Measurements from ENCODE around the gene HADH. TPM values are rescaled to one million over a fixed set of nuclear protein-coding genes. Genes with fewer than 3 reads are reported as not detected.
A peak's percentile ranks its signal among the peaks of the same experiment; 100 is the strongest.

The HADH gene
- total RNA-seq, 1 donor from 2014 or later: 30.9 TPM

DNA sequence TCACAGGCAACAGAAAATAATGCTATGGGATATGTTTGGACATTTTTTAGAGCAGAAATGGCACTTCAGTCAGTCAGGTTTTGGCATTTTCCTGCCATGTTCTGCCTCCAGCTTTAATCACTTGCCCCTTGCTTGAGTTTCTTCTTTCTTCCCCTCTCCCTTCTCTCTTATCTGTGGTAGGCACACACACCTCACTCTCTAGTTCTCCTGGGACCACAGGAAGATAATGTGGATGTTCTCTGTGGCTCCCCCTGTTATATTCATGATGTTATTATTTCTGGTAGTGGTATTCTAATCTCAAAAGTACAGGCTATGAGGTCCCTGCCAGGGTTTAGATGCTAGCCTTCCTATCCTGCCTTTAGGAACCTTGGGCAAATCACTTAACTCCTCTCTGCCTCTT, 5.2 kb downstream of the HADH start:
- no peak for TF ChIP-seq POLR2A (IDR thresholded peaks at IDR 0.05)
- TF ChIP-seq, protein P1, sequence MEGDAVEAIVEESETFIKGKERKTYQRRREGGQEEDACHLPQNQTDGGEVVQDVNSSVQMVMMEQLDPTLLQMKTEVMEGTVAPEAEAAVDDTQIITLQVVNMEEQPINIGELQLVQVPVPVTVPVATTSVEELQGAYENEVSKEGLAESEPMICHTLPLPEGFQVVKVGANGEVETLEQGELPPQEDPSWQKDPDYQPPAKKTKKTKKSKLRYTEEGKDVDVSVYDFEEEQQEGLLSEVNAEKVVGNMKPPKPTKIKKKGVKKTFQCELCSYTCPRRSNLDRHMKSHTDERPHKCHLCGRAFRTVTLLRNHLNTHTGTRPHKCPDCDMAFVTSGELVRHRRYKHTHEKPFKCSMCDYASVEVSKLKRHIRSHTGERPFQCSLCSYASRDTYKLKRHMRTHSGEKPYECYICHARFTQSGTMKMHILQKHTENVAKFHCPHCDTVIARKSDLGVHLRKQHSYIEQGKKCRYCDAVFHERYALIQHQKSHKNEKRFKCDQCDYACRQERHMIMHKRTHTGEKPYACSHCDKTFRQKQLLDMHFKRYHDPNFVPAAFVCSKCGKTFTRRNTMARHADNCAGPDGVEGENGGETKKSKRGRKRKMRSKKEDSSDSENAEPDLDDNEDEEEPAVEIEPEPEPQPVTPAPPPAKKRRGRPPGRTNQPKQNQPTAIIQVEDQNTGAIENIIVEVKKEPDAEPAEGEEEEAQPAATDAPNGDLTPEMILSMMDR (IDR thresholded peaks at IDR 0.05): no peak
- TF ChIP-seq POLR2AphosphoS5 (IDR thresholded peaks at IDR 0.05; ENCODE audit: insufficient read depth in 1 of 2, low read depth in 1 of 2): no peak
- no peaks in the 10 kb centered on the region for H3K36me3 ChIP-seq
- intact Hi-C loops (cut with DNase I): loop anchor here (10.0 kb wide), 1 partner anchor 60 kb away; the partner anchor contains the start of gene CYP2U1
- H3K4me1 ChIP-seq: peaks cover 75% of the 10 kb centered on the region
- H3K27ac ChIP-seq: no peak overlapping the region
- no peaks in the 10 kb centered on the region for H3K27me3 ChIP-seq
- DNase-seq (ENCODE audit: extremely low spot score in 2 of 2): peak in 1 of 2 donors; percentile 40
- H3K9me3 ChIP-seq: no peaks in the 10 kb centered on the region
- H3K4me3 ChIP-seq: no peak overlapping the region

- Histone ChIP-seq H3K36me3 (no peaks in the 10 kb centered on the region), H3K4me1 (peaks cover 57% of the 10 kb centered on the region), H3K9me3 (no peaks in the 10 kb centered on the region), H3K27ac (peak overlapping the region; percentile 70), H3K4me3 (peak overlapping the region in 1 of 2 donors; percentile 4), H3K27me3 (no peaks in the 10 kb centered on the region)
- intact Hi-C loops (cut with DNase I): loop anchor here (10.0 kb wide), 1 partner anchor 62 kb away; the partner anchor contains the start of gene CYP2U1
- no peak for DNase-seq (ENCODE audit: extremely low spot score in 2 of 2)
- peak in 1 of 2 donors; percentile 83 for TF ChIP-seq POLR2AphosphoS5 (IDR thresholded peaks at IDR 0.05; ENCODE audit: insufficient read depth in 1 of 2, low read depth in 1 of 2)
- TF ChIP-seq, protein P1 (IDR thresholded peaks at IDR 0.05): no peak
Observed at GRCh38 chr4:107996949-107997788, 7.5 kb downstream of the HADH start.

GRCh38 chr4:107997794-107998193, 8.1 kb downstream of the HADH start:
- TF ChIP-seq POLR2AphosphoS5 (IDR thresholded peaks at IDR 0.05; ENCODE audit: insufficient read depth in 1 of 2, low read depth in 1 of 2) (no peak), POLR2A (IDR thresholded peaks at IDR 0.05) (no peak)
- TF ChIP-seq, protein P1 (IDR thresholded peaks at IDR 0.05): no peak
- intact Hi-C loops (cut with DNase I): loop anchor here (10.0 kb wide), 1 partner anchor 63 kb away; the partner anchor contains the start of gene CYP2U1
- H3K4me1 ChIP-seq: peaks cover 51% of the 10 kb centered on the region
- H3K9me3 ChIP-seq: no peaks in the 10 kb centered on the region
- DNase-seq (ENCODE audit: extremely low spot score in 2 of 2): no peak
- H3K4me3 ChIP-seq: no peak overlapping the region
- H3K27me3 ChIP-seq: no peaks in the 10 kb centered on the region
- H3K36me3 ChIP-seq: no peaks in the 10 kb centered on the region
- peak overlapping the region; percentile 70 for H3K27ac ChIP-seq

DNA sequence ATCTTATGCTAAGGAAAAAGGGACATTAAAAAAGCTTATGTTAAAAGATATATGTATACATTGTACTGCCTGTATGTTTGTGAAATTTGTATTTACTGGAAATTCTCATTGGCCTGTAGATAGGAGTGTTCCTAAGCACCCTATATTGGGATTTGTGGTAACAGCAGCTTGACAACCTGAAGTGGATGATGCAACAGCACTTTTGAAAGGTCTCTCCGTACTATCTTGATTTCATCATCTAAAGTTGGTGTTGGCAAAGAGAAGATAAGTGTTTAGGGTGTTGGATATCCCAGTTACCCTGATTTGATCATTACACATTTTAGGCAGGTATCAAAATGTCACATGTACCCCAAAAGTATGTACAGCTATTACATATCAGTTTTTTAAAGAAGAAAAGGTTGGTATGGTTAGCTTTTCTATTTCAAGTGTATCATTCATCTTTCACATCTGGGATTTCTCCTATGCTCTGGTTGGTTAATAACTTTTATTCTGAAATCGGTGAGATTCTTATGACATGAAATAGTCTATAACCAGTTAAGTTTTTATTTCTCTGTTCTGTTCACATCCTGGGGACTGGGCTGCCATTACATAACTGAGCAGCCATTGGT, 10.3 kb downstream of the HADH start:
- TF ChIP-seq POLR2AphosphoS5 (IDR thresholded peaks at IDR 0.05; ENCODE audit: insufficient read depth in 1 of 2, low read depth in 1 of 2) (no peak), POLR2A (IDR thresholded peaks at IDR 0.05) (no peak)
- TF ChIP-seq, protein P1 (IDR thresholded peaks at IDR 0.05): no peak
- Histone ChIP-seq H3K4me3 (no peak overlapping the region), H3K36me3 (no peaks in the 10 kb centered on the region), H3K27me3 (no peaks in the 10 kb centered on the region), H3K9me3 (no peaks in the 10 kb centered on the region), H3K4me1 (peaks cover 39% of the 10 kb centered on the region), H3K27ac (no peak overlapping the region)
- no peak for DNase-seq (ENCODE audit: extremely low spot score in 2 of 2)
- intact Hi-C loops (cut with DNase I): loop anchor here (10.0 kb wide), 1 partner anchor 65 kb away; the partner anchor contains the start of gene CYP2U1

All from vagina (tissue), 2 donors.